Stimulated activated naive CD4-positive, alpha-beta T cell (primary cell): ENCODE measurements around the gene CYP2A7.
"Not testable (repeated sequence)": the region's sequence is repeated elsewhere in the genome, so short reads cannot be mapped to it uniquely, and the experiment has no call there.

Source experiments
- DNase-seq, 6 experiments: peaks; one replicate each; lab custom pipeline; 2025; lab: John Stamatoyannopoulos, UW

CYP2A7 gene

DNA sequence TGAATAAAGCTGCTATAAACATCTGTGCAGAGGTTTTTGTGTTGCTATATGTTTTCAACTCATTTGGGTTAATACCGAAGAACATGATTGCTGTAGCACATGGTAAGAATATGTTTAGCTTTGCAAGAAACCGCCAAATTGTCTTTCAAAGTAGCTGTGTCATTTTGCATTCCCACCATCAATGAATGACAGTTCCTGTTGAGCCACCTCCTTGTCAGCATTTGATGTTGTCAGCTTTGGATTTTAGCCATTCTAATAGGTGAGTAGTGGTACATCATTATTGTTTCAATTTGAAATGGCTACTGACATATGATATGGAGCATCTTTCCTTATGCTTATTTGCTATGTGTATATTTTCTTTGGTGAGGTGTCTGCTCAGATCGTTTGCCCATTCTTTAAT is 40.0 kb downstream of the CYP2A7 start:
- not testable (repeated sequence) for DNase-seq

DNA sequence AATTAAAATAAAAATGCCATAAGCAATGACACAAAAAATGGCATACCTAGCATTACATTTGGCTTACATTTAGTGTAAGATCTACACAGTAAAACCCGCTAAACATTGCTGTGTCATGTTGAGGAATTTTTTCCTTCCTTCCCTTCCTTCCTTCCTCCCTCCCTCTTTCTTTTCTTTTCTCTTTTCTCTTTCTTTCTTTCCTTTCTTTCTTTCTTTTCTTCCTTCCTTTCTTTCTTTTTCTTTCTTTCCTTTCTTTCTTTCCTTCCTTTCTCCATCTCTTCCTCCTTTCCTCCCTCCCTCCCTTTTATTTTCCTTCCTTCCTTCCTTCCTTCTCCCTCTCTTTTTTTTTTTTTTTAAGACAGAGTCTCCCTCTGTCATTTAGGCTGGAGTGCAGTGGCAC is 43.6 kb downstream of the CYP2A7 start:
- not testable (repeated sequence) for DNase-seq

- no peak for DNase-seq
Measured at GRCh38 chr19:40836754-40837429, 45.1 kb downstream of the CYP2A7 start.

- not testable (repeated sequence) for DNase-seq
Measured at GRCh38 chr19:40833728-40834533, 48.1 kb downstream of the CYP2A7 start.

GRCh38 chr19:40832431-40832790 is 49.6 kb downstream of the CYP2A7 start:
- not testable (repeated sequence) for DNase-seq

GRCh38 chr19:40831502-40832430 is 50.3 kb downstream of the CYP2A7 start:
- DNase-seq = no peak

GRCh38 chr19:40830741-40831140 is 51.3 kb downstream of the CYP2A7 start:
- not testable (repeated sequence) for DNase-seq

- no peak for DNase-seq
Measured at GRCh38 chr19:40829205-40829604, 52.8 kb downstream of the CYP2A7 start.

DNA sequence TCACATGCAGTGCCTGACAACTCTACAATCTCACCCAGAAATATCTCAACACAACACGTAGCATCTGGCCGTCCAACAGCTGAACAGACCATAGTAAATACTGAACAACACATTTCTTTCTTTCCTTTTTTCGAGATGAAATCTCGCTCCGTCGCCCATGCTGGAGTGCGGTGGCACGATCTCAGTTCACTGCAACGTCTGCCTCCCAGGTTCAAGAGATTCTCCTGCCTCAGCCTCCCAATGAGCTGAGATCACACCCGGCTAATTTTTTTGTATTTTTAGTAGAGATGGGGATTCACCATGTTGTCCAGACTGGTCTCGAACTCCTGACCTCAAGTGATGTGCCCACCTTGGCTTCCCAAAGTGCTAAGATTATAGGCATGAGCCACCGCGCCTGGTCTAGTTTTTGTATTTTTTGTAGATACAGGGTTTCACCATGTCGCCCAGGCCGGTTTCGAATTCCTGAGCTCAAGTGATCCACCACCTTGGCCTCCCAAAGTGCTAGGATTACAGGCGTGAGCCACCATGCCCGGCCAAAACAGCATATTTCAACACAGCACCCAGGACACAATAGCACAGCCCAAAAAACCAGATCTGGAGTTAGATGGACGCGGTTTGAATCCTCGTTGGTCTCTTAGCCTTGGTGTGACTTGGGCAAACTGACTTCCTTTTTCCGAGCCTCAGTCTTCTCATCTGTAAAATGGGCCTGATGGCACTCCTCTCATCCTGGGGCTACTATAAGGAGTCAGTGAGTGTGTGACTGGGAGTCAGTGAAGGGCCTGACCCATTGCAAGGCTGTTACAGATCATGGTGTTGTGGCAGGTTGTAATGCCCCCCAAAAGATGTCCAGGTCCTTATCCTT is 54.4 kb downstream of the CYP2A7 start:
- DNase-seq = no peak

DNA sequence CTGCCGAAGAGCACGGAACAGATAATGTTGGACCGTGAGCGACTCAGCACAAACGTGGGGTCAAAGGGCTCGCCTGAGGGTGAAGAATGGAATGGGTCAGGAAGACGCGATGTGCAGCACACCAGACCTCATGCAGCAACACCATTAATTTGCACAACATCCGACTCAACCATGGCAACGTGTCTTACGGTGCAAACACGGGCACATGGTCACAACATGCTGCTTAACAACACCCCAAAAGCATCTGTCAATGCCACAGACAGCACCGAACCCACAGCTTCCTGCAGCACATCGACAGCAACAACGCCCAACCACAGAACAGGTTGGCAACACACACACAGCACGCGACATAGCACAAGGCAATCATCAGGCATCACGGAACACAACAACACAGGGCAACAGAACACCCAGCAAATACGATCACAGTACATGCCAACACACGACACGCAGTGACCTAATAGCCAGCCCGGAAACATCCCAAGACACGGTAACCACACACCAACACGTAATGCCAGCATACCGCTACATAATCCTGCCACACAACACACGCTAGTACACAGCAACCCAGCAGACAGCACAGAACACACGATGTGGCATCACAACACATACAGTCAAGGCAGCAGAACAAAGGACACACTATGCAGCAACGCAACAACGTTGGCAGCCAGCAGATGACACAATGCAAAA is 55.2 kb downstream of the CYP2A7 start:
- DNase-seq = peak; percentile 61 to 92 (median 76)

DNA sequence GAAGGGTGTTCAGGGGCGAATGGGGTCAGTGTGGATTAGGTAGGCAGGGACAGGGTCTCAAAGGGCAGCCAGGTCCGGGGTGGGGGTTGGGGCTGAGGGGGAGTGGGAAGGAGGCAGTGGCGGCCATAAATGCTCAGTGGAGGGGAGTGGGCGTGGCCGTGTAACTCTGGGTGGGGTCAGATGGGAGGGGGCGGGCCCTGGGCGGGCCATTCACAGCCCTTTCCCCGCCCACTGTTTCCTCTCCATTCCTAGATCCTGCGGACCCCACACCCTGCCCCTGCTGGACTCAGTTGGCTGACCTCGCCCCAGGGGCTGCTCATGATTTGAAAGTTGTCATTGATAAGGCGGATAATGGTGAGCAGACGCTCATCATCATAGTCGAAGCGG is 55.7 kb downstream of the CYP2A7 start:
- DNase-seq = not testable (repeated sequence)

DNA sequence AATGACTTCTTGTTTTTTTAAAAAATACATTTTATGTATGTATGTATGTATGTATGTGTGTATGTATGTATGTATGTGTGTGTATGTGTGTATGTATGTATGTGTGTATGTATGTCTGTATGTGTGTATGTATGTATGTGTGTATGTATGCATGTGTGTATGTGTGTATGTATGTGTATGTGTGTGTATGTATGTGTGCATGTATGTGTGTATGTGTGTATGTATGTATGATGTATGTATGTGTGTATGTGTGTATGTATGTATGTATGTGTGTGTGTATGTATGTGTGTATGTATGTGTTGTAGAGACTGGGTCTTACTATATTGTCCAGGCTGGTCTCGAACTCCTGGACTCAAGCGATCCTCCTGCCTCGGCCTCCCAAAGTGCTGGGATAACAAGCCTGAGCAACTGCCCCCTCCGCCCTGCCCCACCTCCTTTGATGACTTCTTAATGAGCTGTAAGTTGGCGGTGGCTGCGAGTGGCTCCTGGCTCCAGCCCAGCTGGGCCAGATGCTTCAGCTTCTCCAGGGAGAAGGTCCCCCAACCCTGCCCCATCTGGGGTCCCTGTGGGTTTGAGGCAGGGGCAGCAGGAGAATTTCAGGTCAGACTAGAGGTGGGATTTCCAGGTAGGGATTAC is 56.5 kb downstream of the CYP2A7 start:
- not testable (repeated sequence) for DNase-seq
